Islet precursor cell (in vitro differentiated cells): ENCODE measurements around the gene ZFP28.
A peak's percentile ranks its signal among the peaks of the same experiment; 100 is the strongest.

ENCODE experiments used
- DNase-seq: peaks from one replicate; pipeline ENCODE4 v3.0.0-alpha.2; 2018

ZFP28 gene

GRCh38 chr19:56538761-56539263 is at the start of gene ZFP28:
ZFP28 (plus strand) TSS chr19:56538948; CDS start chr19:56539019, 71 bp downstream.
- DNase-seq, result no peak

GRCh38 chr19:56491399-56491798 is 47.3 kb upstream of the ZFP28 start:
- DNase-seq, result no peak

- DNase-seq, result no peak
These were observed 34.2 kb upstream of the ZFP28 start for GRCh38 chr19:56504581-56504980.

- peak; percentile 97 for DNase-seq
These were observed 31.1 kb upstream of the ZFP28 start, which contains the start of gene ZNF471 for GRCh38 chr19:56507446-56508289. ZNF471 (plus strand) TSS chr19:56507855; CDS start chr19:56511572, 3,717 bp downstream.

- no peak for DNase-seq
These were observed 30.4 kb upstream of the ZFP28 start for GRCh38 chr19:56508290-56508778.

GRCh38 chr19:56525214-56525860 is 13.4 kb upstream of the ZFP28 start:
- DNase-seq, result no peak

- DNase-seq, result no peak
These were observed 1.3 kb upstream of the ZFP28 start for GRCh38 chr19:56537442-56537841.

GRCh38 chr19:56538254-56538760 is 441 bp upstream of the ZFP28 start:
- peak; percentile 93 for DNase-seq

DNA sequence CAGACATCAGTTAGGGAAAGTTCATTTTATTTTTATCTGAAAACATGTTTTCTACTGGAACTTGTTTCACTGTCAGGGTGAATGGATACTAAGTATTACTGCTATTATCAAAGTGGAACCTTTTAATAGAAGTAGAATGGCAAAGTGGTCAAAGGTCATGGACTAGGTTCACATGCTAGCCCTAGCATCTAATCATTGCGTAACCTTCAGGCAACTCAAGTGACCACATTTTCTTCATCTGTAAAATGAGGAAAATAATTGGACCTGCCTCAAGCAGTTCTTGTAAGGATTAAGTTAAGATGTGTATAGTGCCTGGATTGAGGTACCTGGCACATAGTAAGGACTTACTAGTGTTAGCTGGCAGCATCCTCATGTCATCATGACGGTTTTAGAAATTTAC is 5.0 kb downstream of the ZFP28 start:
- DNase-seq, result no peak

DNA sequence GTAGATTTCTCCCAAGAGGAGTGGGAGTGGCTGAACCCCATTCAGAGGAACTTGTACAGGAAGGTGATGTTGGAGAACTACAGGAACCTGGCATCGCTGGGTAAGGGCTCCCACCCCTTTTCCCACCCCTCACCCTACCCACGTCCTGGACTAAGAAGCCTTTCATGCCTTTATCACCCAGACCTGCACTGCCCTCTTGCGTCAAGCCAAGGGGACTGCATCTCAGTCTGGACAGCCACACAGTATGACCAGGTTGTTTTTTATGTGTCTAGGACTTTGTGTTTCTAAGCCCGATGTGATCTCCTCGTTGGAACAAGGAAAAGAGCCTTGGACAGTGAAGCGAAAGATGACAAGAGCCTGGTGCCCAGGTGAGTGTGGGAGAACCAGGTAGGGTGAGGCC is 8.8 kb downstream of the ZFP28 start:
- DNase-seq, result no peak

- DNase-seq, result no peak
These were observed 15.6 kb downstream of the ZFP28 start for GRCh38 chr19:56554272-56554869.

GRCh38 chr19:56562766-56563165 is 24.0 kb downstream of the ZFP28 start:
- no peak for DNase-seq

- no peak for DNase-seq
These were observed 28.1 kb downstream of the ZFP28 start for GRCh38 chr19:56566904-56567273.

GRCh38 chr19:56567274-56568120 is 28.7 kb downstream of the ZFP28 start, which contains the start of gene ZNF470:
ZNF470 (plus strand) TSS chr19:56567468; CDS start chr19:56570312, 2,844 bp downstream.
- peak; percentile 97 for DNase-seq

- no peak for DNase-seq
These were observed 33.8 kb downstream of the ZFP28 start for GRCh38 chr19:56572589-56572988.

- DNase-seq, result no peak
These were observed 35.2 kb downstream of the ZFP28 start for GRCh38 chr19:56573914-56574313.

DNA sequence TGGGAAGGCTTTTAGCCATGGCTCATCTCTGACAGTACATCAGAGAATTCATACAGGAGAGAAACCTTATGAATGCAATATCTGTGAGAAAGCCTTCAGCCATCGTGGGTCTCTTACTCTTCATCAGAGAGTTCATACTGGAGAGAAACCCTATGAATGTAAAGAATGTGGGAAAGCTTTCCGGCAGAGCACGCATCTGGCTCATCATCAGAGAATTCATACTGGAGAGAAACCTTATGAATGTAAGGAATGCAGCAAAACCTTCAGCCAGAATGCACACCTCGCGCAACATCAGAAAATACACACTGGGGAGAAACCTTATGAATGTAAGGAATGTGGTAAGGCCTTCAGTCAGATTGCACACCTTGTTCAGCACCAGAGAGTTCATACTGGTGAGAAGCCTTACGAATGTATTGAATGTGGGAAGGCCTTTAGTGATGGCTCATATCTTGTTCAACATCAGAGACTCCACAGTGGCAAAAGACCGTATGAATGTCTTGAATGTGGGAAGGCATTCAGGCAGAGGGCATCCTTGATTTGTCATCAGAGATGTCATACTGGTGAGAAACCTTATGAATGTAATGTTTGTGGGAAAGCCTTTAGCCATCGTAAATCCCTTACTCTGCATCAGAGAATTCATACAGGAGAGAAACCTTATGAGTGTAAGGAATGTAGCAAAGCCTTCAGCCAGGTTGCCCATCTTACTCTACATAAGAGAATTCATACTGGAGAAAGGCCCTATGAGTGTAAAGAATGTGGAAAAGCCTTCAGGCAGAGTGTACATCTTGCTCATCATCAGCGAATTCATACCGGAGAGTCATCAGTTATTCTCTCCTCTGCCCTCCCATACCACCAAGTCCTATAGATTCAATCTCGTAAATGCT is 39.2 kb downstream of the ZFP28 start:
- no peak for DNase-seq

- DNase-seq, result no peak
These were observed 55.7 kb downstream of the ZFP28 start for GRCh38 chr19:56594446-56594782.

- DNase-seq, result peak; percentile 95
These were observed 56.2 kb downstream of the ZFP28 start, which contains the start of gene ZNF71 for GRCh38 chr19:56594783-56595547. ZNF71 (plus strand) TSS chr19:56595302; CDS start chr19:56601559, 6,257 bp downstream.

DNA sequence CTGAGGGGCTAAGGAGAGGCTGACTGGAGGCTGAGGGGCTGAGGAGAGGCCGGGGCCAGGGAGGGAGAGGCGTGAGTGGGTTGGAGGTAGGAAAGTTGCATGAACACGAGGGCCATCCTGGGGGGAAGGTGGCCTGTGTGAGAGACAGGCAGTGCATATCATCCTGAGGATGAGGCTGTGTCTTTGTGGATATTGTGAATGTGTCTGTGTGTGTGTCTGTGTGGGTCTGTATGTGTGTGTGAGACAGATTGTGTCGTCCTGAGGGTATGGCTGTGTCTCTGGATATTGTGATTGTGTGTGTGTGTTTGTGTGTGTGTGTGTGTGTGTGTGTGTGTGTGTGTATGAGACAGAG is 56.8 kb downstream of the ZFP28 start:
- no peak for DNase-seq
